ENCODE results near the gene VSTM2B.

VSTM2B gene

DNA sequence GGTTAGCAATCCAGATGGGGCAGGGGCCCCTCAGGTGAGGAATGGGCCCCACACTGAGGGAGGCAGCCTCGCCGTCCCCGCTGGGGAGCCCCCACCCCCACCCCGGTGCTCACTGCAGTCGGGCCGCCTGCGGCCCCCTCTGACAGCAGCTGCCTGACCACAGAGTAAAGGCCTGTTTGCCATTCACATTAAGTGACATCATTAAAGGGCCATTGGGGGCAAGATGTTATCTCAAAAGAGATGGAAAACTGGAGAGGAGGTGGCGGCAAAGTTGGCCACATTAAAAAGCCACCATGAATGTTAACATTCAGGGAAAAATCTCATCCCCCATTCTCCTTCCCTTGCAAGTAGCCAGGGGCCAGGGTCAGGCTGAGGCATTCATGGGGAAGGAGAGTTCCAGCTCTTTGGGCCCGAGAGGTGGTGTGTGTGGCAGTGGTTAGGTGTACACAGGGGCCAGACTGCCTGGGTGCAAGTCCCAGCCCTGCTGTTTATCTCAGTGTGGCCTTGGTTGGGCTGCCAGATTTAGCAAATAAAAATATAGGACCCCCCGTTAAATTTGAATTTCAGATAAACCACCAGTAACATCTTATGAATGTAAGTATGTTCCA lies 20.9 kb downstream of the VSTM2B start:
- H3K4me3 ChIP-seq (ENCODE audit: severe bottlenecking), result no peak overlapping the region
- H3K36me3 ChIP-seq (ENCODE audit: low read depth), result no peaks in the 10 kb centered on the region
- H3K4me1 ChIP-seq (ENCODE audit: insufficient read depth, poor library complexity, severe bottlenecking), result no peaks in the 10 kb centered on the region
- ATAC-seq (ENCODE audit: low read depth) (no peak), DNase-seq (ENCODE audit: low spot score) (no peak)
- TF ChIP-seq, protein P1, sequence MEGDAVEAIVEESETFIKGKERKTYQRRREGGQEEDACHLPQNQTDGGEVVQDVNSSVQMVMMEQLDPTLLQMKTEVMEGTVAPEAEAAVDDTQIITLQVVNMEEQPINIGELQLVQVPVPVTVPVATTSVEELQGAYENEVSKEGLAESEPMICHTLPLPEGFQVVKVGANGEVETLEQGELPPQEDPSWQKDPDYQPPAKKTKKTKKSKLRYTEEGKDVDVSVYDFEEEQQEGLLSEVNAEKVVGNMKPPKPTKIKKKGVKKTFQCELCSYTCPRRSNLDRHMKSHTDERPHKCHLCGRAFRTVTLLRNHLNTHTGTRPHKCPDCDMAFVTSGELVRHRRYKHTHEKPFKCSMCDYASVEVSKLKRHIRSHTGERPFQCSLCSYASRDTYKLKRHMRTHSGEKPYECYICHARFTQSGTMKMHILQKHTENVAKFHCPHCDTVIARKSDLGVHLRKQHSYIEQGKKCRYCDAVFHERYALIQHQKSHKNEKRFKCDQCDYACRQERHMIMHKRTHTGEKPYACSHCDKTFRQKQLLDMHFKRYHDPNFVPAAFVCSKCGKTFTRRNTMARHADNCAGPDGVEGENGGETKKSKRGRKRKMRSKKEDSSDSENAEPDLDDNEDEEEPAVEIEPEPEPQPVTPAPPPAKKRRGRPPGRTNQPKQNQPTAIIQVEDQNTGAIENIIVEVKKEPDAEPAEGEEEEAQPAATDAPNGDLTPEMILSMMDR (IDR thresholded peaks at IDR 0.05; ENCODE audit: poor library complexity, severe bottlenecking), result no peak
- H3K27me3 ChIP-seq (ENCODE audit: insufficient read depth, poor library complexity, severe bottlenecking), result no peaks in the 10 kb centered on the region
- no peak overlapping the region for H3K27ac ChIP-seq (ENCODE audit: poor library complexity, severe bottlenecking)
- H3K9me3 ChIP-seq (ENCODE audit: severe bottlenecking), result no peaks in the 10 kb centered on the region

DNA sequence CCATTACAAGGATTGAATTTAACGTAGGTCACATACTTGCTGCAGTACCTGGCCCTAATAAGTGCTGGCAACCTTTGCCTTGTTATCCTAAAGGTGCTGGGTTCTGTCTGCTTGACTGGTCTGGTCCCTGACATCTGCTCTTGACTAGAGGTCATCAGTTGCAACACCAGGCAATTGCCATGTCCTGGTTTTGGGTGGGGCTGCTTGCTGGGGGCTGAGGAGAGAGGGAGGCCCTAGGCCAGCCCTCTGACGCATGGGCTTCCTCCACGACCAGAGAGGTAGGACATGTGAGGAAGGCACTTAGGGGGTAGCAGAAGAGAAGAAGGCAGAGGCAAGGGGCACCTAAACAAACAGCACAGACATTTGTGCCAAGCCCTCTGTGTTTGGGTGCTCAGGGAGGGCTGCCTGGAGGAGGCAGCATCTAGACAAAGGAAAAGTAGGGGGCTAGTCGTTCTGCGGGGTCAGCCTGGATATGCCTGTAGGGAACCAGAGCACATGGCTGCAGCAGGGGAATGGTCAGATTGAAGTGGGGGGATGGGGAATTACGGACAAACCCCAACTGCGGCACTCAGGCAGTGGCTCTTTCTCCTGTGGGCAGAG lies 21.7 kb downstream of the VSTM2B start:
- H3K4me1 ChIP-seq (ENCODE audit: insufficient read depth, poor library complexity, severe bottlenecking), result no peaks in the 10 kb centered on the region
- no peaks in the 10 kb centered on the region for H3K9me3 ChIP-seq (ENCODE audit: severe bottlenecking)
- H3K27ac ChIP-seq (ENCODE audit: poor library complexity, severe bottlenecking), result no peak overlapping the region
- no peaks in the 10 kb centered on the region for H3K36me3 ChIP-seq (ENCODE audit: low read depth)
- TF ChIP-seq, protein P1 (IDR thresholded peaks at IDR 0.05; ENCODE audit: poor library complexity, severe bottlenecking), result no peak
- DNase-seq (ENCODE audit: low spot score) (no peak), ATAC-seq (ENCODE audit: low read depth) (no peak)
- no peak overlapping the region for H3K4me3 ChIP-seq (ENCODE audit: severe bottlenecking)
- no peaks in the 10 kb centered on the region for H3K27me3 ChIP-seq (ENCODE audit: insufficient read depth, poor library complexity, severe bottlenecking)

DNA sequence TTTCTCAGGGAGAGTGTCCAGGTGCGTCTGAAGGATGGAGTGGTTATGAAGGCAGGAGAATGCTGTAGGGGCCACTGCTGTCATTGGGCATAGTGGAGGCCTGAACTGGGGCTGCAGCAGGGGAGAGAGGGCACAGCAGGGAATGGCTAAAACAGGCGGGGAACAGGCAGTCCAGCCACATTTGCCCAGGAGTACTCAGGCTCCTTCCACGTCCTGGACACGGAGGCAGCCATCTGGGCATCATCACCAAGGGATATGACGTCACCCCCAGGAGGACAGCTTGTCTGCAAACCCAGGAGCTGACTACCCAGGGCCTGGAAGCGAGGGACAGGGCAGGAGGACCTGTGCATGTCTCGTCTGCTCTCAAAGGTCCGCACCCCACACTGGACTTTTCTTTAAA lies 22.2 kb downstream of the VSTM2B start:
- Histone ChIP-seq H3K4me3 (ENCODE audit: severe bottlenecking) (no peak overlapping the region), H3K27me3 (ENCODE audit: insufficient read depth, poor library complexity, severe bottlenecking) (no peaks in the 10 kb centered on the region), H3K9me3 (ENCODE audit: severe bottlenecking) (no peaks in the 10 kb centered on the region), H3K27ac (ENCODE audit: poor library complexity, severe bottlenecking) (no peak overlapping the region), H3K4me1 (ENCODE audit: insufficient read depth, poor library complexity, severe bottlenecking) (no peaks in the 10 kb centered on the region), H3K36me3 (ENCODE audit: low read depth) (no peaks in the 10 kb centered on the region)
- no peak for ATAC-seq (ENCODE audit: low read depth)
- DNase-seq (ENCODE audit: low spot score), result no peak
- TF ChIP-seq, protein P1 (IDR thresholded peaks at IDR 0.05; ENCODE audit: poor library complexity, severe bottlenecking), result no peak

DNA sequence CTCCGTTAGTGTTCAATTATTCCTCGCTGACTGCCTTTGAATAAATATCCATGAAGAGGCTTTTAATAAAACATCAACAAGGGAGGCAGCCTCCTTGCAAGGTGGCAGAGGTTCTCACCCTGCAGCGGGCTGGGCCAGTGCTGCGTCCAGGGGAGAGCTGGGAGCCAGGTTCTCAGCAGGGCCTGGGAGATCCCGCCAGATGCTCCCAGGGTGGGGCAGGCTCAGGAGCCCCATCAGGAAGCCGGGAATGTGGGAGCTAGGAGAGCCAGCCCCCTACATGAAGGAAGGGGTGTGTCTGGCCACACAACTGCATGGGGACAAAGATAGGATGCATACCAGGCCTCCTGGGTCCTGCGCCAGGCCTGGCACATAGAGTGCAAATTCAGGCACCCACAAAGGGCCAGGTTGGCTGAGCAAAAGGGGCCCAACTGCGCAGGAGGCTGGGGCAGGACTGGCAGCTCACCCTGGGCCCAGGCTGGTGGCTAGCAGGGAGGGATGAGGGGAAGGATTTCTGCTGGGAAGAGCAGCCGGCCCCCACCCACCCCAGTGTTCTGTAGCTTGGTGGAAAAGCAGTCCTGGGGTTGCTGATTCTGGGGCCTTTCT lies 22.8 kb downstream of the VSTM2B start:
- Histone ChIP-seq H3K27ac (ENCODE audit: poor library complexity, severe bottlenecking) (no peak overlapping the region), H3K9me3 (ENCODE audit: severe bottlenecking) (no peaks in the 10 kb centered on the region), H3K27me3 (ENCODE audit: insufficient read depth, poor library complexity, severe bottlenecking) (no peaks in the 10 kb centered on the region), H3K4me3 (ENCODE audit: severe bottlenecking) (no peak overlapping the region), H3K4me1 (ENCODE audit: insufficient read depth, poor library complexity, severe bottlenecking) (no peaks in the 10 kb centered on the region), H3K36me3 (ENCODE audit: low read depth) (no peaks in the 10 kb centered on the region)
- ATAC-seq (ENCODE audit: low read depth), result no peak
- TF ChIP-seq, protein P1 (IDR thresholded peaks at IDR 0.05; ENCODE audit: poor library complexity, severe bottlenecking), result no peak
- no peak for DNase-seq (ENCODE audit: low spot score)

All from RWPE2 (cell line).